NCI-H2107 (cell line): ENCODE results near the gene B3GAT3.
"Not testable (repeated sequence)": the region's sequence is repeated elsewhere in the genome, so short reads cannot be mapped to it uniquely, and the experiment has no call there.

ENCODE experiments used
- DNase-seq: peaks from one replicate; lab custom pipeline; 2025; lab: John Stamatoyannopoulos, UW

Gene B3GAT3

DNA sequence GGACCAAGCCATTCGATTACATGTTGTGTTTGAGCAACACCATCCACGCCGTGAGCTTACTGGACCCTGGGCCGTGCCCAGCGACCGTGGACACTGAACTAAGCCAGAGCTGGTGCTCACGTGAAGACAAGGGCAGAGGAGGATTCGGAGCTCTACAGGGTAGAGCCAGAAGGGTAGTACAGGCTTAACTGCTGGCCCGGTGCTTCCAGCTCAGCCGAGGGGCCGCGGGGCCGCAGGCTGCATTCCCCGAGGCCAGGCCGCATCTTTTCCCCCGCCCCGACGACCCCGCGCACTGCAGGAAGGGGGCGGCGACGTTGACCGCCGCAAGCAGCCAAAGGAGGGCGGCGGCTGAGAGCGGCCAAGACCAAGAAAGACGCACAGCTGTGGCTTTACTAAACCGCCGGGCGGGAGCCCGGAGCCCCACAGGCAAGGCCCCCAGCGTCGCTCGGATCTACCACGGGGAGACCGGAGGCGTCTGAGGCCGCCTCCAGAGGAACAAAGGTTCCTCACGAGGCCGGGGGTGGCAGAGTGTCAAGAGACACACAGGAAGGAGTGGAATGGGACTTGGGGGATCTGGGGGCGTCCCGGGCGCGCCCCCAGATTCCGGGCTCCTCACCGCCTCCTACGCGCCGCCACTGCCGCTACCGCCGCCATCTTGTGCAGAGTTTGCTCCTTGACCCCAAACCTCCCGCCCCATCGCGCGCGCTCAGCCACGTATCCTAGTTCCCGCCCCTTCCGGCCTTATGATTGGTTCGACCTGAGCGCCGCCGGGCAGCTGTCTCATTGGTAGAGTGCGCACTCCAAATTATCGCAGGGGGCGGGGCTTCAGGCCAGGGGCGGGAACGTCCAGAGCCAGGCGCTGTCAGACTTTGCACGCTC, 24.4 kb upstream of the B3GAT3 start, which contains the start of gene GANAB:
GANAB (minus strand) TSS at position 668 of the 879 bp plus-strand sequence; CDS start at position 654, 14 bp downstream.
- DNase-seq: peak; percentile 95

DNA sequence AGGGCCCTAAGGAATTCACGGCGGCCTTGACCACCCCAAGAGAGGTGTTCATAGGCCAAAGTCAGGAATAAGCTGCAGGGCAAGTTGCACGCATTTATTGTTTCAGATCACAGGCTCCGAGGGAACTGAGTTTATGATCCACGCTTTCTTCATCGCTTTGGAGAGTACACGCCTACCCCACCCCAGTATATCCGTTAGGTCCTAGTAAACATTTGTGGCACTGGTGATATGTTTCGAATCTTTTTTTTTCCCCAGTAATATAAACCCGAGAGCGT, 23.8 kb upstream of the B3GAT3 start:
- no peak for DNase-seq

DNA sequence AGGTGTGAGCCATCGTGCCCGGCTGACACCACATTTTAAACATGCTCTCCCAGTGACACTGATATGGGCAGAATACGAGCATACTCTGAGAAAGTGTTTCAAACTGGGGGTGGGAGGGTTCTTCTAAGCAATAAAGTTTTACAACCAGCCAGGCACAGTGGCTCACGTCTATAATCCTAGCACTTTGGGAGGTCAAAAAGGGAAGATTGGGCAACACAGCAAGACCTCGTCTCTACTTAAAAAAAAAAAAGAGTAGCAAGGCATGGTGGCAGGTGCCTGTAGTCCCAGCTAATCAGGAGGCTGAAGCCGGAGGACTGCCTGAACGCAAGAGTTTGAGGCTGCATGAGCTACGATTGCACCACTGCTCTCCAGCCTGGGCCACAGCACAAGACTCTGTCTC, 22.4 kb upstream of the B3GAT3 start:
- no peak for DNase-seq

DNA sequence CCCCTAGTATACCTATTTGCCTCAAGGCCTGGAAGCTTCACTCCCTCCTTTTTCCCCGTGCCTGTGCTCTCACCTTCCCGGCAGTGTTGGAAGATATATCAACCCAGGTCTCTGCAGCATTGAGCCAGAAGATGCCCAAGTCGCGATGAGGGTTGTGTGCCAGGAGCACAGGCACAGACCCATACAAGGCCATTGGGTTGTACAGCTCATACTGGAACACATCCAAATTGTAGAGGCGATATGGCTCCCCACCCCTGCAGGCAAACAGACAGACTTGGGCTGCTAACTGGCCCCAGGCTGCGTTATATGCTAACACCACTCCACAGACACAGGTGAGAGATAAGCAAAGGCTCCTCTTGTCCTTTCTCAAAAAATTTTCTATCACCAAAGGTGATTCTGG, 10.7 kb upstream of the B3GAT3 start:
- DNase-seq: no peak

DNA sequence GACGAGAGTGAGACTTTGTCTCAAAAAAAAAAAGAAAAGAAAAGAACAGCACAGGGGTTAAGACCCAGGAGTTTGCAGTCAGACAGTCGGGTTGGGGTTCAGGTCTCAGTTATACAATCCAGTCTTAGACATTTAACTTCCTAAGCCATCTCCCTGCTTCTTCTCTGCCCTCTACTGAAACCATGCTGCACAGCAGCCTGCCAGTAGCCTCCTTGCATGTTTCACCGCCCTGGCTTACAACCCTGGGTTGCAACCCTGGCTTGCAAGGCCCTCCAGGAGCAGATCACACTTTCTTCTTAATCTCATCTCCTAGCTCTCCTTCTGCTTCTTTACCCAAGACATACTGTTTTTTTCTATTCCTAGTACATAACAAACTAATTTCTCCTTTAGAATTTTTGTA, 5.9 kb upstream of the B3GAT3 start:
- DNase-seq: no peak

DNA sequence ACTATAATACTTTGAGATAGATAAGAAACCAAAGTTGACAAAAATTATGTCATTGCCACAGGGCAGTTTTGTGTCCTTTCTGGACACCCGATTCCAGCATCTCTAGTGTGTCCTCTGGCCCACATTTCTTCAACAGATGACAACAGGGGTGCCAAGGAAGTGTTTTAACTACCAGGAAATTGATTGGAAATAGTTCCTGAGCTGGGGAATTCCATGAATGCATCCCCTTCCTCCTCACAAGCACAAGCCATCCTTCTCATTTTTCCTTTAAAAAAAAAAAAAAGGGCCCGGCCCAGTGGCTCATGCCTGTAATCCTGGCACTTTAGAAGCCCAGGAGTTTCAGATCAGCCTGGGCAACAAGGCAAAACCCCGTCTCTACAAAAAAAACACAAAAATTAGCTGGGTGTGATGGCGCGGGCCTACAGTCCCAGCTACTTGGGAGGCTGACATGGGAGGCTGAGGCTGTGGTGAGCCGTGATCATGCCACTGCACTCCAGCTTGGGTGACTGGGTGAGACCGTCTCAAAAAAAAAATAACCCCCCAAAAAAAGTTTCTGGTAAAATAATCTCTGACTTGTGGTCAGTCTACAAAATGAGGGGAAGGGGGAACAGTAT, 797 bp upstream of the B3GAT3 start:
- DNase-seq: no peak

- DNase-seq: no peak
These were observed 689 bp downstream of the B3GAT3 start for GRCh38 chr11:62621027-62621566.

DNA sequence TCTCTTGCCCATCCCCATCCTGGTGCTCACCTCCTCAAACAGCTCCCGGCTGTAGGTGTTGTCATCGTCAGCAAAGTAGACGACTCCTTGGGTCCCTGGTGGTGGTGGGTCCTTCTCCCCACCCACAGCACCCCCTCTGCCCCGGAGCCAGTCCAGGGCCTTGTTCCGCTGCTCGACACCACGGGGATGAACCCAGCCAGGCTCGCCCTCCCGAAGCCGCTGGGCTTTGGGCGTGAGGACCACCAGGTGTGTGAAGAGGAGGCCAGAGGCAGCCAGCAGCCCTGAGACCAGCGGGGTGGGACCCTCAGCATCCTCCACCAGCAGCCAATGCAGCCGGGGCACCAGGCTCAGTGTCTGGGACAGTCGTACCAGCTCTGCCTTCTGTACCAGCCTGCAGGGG, 4.8 kb downstream of the B3GAT3 start:
- DNase-seq: not testable (repeated sequence)

DNA sequence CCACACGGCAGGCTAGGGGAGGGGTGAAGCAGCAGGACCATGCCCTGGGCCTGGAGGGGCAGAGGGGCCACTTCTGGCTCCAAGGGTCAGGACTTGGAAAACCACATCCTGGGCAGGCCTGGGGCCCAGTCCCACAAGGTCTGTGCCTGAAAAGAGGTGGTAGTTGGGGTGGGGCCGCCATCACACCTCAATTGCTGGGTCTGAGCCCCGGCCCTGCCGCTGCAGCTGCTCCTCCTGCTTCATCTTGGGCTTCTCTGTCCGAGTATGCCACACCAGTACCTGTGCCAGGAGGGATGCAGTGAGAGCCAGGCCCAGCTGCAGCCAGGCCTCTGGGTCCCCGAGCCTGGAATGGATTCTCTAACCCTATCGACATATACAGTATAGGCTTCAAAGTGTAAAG, 6.3 kb downstream of the B3GAT3 start:
- DNase-seq: no peak

GRCh38 chr11:62614275-62614674, 7.5 kb downstream of the B3GAT3 start:
- DNase-seq: no peak

DNA sequence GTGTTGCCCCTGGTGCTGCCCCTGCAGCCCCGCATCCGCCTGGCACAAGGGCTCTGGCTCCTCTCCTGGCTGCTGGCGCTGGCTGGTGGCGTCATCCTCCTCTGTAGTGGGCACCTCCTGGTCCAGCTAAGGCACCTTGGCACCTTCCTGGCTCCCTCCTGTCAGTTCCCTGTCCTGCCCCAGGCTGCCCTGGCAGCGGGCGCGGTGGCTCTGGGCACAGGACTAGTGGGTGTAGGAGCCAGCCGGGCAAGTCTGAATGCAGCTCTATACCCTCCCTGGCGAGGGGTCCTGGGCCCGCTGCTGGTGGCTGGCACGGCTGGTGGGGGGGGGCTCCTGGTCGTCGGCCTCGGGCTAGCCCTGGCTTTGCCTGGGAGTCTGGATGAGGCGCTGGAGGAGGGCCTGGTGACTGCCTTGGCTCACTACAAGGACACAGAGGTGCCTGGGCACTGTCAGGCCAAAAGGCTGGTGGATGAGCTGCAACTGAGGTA, 8.5 kb downstream of the B3GAT3 start:
- DNase-seq: no peak

DNA sequence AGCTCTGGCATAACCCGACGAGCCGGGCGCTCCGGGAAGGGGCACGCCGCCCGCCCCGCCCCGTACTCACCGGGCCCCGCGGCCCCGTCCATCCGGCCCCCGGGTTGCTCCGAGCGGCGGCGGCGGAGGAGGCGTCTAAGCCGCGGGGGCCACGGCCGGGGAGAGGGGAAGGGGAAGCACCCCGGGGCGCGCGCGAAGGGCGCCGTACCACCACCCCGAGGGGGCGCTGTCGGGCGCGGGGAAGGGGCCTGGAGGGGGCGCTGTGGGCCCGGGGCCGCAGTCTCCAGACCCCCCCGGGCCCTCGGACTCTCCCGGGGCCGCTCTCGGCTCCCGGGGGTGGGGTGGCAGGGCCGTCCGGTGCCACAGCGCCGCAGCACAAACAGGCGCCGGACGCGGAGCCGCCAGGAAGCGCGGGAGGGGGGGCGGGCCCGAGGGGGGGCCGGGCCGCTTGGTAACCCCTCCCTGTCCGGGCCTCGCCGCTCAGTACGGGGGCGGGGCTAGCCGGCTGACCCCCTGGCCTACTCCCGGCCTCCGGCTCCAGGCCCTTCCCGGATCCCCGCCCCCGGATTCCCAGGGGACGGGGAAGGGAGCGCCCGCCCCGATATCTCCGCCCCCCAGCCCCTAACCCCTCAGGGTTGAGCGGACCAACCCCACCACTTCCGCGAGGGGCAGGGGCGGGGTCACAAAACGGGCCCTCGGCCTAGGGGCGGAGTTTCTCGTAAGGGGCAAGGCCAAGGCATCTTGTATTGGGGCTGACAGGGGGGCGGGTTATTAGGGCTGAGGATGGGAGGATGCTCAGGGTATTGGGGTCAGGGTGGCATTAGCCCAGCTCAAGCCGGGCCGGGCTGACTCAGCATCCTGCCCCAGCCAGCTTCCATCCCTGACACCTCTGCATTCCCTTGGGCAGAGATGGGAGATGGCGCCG, 9.2 kb downstream of the B3GAT3 start, which contains the start of the genes EML3 and ROM1:
EML3 (minus strand) TSS at position 410 of the 925 bp plus-strand sequence; CDS start at position 92, 318 bp downstream.
ROM1 (plus strand) TSS at position 892 of the 925 bp plus-strand sequence; CDS start at position 917, 25 bp downstream.
- peak; percentile 41 for DNase-seq

DNA sequence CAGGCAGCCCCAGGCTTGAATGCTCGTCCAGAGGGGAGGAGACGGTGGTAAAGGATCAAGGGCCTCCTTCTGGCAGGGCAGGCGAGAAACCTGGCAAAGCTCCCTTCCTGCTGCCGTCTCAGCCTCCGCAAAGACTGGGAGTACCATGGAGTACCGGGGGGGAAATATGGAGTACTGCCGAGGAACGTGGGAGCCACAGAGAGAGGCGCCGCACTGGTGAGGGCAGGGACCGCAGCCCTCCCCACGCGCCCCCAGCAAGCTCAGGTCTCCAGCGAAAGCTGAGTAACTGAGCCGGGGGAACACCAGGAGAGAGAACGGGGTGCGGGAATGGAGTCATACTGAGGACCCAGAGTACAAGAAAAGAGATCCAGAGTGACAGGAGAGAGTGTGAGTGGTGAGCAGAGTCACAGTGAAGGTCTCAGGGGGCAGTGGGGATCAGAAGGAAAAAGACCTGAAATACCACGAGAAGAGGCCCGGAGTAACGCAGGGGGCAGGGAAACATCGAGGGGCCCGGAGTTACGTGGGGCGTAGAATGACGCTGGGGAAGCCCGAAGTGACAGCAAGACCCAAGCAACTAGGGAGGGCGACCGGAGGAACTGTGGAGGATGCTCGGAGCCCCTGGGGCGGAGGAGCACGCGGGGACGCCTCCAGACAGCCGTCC, 10.0 kb downstream of the B3GAT3 start:
- DNase-seq: no peak

DNA sequence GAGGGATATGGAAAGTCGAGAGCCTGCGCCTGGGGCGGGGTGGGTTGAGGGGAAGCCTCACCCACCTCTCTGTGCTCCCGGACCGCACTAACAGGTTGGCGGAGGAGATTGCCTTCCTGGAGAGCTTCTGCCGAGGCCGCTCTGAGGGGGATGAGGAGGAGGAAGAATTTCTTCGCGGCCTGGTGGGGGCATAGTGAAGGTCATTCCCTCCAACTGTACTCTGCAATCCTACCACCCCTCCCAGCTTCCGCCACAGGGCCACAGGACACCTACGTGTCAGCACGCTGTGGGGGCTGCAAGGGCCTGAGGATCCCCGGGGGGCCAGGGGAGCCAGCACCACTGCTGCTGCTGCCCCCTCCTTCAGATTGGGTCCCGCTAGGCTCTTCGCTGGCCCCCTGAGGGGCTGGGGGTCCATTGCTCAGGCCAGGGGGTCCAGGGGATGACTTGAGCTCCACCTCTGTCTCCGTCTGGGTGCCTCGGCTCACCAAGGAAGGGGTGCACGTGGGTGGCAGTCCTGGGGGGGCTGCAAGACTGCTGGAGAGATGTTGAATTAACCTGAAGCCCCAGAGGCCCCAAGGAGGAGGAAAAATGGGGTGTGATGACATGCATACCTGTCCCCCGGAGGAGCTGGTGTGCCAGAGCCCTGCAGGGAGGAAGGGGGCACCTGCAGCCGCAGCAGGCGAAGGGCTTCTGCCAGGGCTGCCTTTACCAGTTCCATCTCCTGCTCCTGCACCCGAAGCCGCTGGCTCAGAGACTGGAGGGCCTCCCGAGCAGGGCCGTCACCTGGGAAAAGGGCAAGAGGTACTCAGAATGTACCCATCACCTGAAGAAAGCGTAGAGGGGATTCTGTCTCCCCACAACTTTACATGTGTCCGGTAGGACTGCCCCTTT, 10.7 kb downstream of the B3GAT3 start:
- DNase-seq: no peak

- no peak for DNase-seq
These were observed 11.4 kb downstream of the B3GAT3 start for GRCh38 chr11:62610403-62610802.

- no peak for DNase-seq
These were observed 13.0 kb downstream of the B3GAT3 start for GRCh38 chr11:62608776-62609175.

GRCh38 chr11:62607714-62608113, 14.1 kb downstream of the B3GAT3 start:
- DNase-seq: no peak

- no peak for DNase-seq
These were observed 15.9 kb downstream of the B3GAT3 start for GRCh38 chr11:62605902-62606301.

DNA sequence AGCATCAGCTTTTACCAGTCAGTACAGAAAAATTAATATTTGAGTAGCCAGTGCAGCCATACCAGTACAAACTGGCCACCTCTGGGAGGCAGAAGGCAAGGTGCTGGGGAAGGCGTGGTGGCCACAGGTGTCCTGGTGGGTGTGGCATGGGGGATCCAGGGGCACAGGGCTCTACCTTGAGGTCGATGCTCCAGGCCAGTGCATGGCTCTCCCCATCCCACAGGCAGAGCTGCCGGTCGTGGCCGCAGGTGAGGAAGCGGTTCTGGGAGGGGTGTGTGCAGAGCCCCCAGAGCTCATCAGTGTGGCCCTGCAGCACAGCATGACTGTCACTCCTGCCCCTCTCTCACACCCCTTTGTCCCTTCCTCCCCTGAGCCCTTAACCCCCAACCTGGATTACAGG, 16.3 kb downstream of the B3GAT3 start:
- no peak for DNase-seq

DNA sequence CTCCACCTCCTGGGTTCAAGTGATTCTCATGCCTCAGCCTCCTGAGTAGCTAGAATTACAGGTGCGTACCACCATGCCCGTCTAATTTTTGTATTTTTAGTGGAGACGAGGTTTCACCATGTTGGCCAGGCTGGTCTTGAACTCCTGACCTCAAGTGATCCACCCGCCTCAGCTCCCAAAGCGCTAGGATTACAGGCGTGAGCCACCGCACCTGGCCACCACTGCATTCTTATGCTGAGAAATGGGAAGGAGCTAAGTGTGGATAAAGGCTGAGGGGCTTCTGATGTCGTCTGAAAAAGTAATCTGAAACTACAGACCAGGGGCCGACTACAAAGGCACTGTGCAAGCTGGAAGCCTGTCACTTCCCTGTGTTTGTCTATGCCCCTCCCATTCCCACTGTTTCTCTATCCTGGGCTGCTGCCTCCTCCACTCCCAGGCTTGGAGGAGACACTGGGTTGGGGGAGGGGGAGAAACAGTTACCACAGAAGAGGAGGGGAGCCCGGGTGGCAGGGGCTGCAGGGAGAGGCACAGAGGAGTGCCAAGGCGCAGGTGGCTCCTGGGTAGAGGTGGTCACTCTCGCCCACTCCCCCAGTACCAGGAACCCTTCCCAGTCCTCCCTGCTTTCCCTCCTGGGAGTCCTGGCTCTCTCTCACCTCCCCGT, 17.2 kb downstream of the B3GAT3 start:
- no peak for DNase-seq
